Memory B cell (primary cell): ENCODE measurements around the gene RPL28.
A peak's percentile ranks its signal among the peaks of the same experiment; 100 is the strongest.
"Not testable (repeated sequence)": the region's sequence is repeated elsewhere in the genome, so short reads cannot be mapped to it uniquely, and the experiment has no call there.

Experiments used
- ATAC-seq: fragments of 150-1000 bp; cut with Tn5 transposase; 2 replicates; pipeline ENCODE4 v1.10.0; 2021; ENCODE audit warnings: low read depth, mild to moderate bottlenecking, moderate library complexity
- DNase-seq, 2 donors: peaks; one replicate each; pipeline ENCODE4 v3.0.0; 2022; ENCODE audit warnings: low spot score in 2 of 2
- H3K27ac Mint-ChIP-seq: one replicate; pipeline ENCODE4 v1.8.0; 2022; ENCODE audit warnings: mild to moderate bottlenecking, moderate library complexity, mixed read lengths
- H3K27me3 Mint-ChIP-seq: one replicate; pipeline ENCODE4 v1.8.0; 2022; ENCODE audit warnings: mixed read lengths
- H3K36me3 Mint-ChIP-seq: one replicate; pipeline ENCODE4 v1.8.0; 2022; ENCODE audit warnings: mild to moderate bottlenecking, mixed read lengths
- H3K4me1 Mint-ChIP-seq: one replicate; pipeline ENCODE4 v1.8.0; 2022; ENCODE audit warnings: mixed read lengths
- H3K4me3 Mint-ChIP-seq: one replicate; pipeline ENCODE4 v1.8.0; 2022; ENCODE audit warnings: mild to moderate bottlenecking, moderate library complexity, mixed read lengths
- H3K9me3 Mint-ChIP-seq: one replicate; pipeline ENCODE4 v1.8.0; 2022; ENCODE audit warnings: mixed read lengths

RPL28 gene

DNA sequence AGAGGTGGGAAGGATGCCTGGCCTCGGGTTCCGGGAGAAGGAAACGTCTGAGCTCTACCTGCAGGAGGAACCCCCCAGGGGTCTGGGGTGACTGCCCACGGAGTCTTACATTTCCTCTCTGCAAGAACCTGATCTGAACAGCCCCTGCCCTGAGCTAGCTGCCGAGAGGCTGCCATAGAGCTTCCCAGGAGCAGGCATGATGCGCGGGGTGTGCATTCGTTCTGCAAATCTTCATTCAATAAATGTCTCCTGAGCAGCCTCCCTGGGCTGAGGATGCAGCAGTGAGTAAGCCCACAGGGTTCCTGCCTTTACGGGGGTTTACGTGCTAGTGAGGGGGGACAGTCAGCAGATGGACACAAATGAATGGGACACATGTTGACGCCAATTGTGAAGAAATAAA is 58.9 kb downstream of the RPL28 start:
- Mint-ChIP-seq H3K4me1 (peaks cover 18% of the 10 kb centered on the region), H3K27ac (no peak overlapping the region), H3K36me3 (peaks cover 3% of the 10 kb centered on the region), H3K9me3 (no peaks in the 10 kb centered on the region), H3K27me3 (peaks cover 31% of the 10 kb centered on the region), H3K4me3 (no peak overlapping the region)
- DNase-seq (no peak), ATAC-seq (no peak)

DNA sequence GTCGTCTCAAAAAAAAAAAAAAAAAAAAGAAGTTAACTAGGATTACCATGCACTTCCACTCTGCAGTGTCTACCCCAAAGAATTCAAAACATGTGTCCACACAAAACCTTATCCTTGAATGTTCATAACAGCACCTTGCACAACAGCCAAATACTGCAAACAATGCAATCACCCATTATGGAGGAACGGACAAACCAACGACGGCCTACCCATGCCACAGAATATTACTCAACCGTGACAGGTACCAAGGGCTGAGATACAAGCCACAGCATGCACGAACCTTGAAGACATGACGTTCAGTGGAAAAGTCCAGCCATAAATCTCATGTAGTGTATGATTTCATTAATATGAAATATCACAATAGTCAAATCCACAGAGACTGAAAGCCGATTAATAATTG is 60.3 kb downstream of the RPL28 start:
- Mint-ChIP-seq H3K4me1 (peaks cover 17% of the 10 kb centered on the region), H3K27me3 (peaks cover 33% of the 10 kb centered on the region), H3K9me3 (no peaks in the 10 kb centered on the region), H3K4me3 (no peak overlapping the region), H3K36me3 (peaks cover 7% of the 10 kb centered on the region), H3K27ac (no peak overlapping the region)
- DNase-seq: no peak
- no peak for ATAC-seq

DNA sequence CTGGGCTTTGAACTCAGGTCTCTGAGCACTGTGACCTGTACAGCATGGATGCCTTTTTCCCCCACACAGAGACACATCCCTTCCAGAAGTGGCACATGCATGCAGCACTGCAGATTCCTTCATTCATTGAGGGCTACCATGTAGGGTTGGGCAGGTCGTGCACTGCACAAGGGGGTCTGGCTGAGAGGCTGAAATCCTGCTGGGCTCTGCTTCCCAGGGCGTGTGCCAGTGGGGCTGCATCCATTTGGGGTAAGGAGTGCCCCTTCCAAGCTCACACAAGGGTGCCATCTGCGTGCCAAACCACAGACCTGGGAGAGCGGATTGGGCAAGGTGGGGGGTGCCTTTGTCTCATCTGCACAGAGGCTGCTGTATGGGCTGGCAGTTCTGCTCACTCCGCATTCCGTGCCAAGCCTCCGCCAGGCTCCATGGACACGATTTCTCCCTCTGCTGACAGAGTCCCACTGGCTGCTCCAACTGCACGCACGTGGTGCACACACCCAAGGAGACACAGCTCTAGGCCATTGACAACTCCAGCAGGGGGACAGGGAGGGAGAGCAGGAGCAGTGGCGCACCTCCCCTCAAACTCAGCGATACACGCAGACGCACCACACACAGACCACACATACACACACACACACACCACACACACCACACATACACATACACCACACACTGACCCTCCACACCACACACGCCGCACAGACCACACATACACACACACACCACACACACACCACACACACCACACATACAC is 61.9 kb downstream of the RPL28 start:
- Mint-ChIP-seq H3K27ac (no peak overlapping the region), H3K9me3 (no peaks in the 10 kb centered on the region), H3K36me3 (peaks cover 4% of the 10 kb centered on the region), H3K27me3 (peaks cover 31% of the 10 kb centered on the region), H3K4me3 (no peak overlapping the region), H3K4me1 (peaks cover 16% of the 10 kb centered on the region)
- ATAC-seq (peak; percentile 22), DNase-seq (no peak)

DNA sequence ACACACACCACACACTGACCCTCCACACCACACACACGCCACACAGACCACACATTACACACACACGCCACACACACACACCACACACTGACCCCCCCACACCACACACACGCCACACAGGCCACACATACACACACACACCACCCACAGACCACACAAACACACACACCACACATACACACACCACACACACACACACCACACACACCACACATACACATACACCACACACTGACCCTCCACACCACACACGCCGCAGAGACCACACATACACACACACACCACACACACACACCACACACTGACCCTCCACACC is 62.4 kb downstream of the RPL28 start:
- H3K4me3 Mint-ChIP-seq, DNase-seq: not testable (repeated sequence)
- H3K27me3 Mint-ChIP-seq: peaks cover 27% of the 10 kb centered on the region

DNA sequence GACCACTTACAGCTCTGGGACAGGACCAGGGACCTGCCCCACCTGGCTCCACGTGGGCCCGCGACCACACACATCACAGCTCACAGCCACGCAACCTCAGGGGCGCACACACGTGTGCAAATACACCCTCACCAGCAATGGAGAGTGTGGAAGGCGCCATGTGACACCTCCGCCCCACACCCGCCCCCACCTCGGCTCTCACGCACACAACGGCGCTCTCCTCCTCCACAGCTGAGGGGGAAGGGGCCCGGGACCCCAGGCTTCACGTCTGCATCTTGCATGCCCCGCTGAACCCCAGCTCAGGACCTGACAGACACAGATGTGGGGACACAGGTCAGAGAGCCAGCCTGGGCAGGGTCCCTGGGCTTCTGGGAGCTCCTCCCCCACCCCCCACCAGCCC is 63.7 kb downstream of the RPL28 start:
- DNase-seq (no peak), ATAC-seq (no peak)
- Mint-ChIP-seq H3K27me3 (peaks cover 23% of the 10 kb centered on the region), H3K4me1 (peaks cover 14% of the 10 kb centered on the region), H3K4me3 (no peak overlapping the region), H3K36me3 (peaks cover 9% of the 10 kb centered on the region), H3K9me3 (no peaks in the 10 kb centered on the region), H3K27ac (no peak overlapping the region)

More for the DNA sequence above, 62.4 kb downstream of the RPL28 start:
- H3K27ac Mint-ChIP-seq, H3K9me3 Mint-ChIP-seq, H3K36me3 Mint-ChIP-seq, ATAC-seq: not testable (repeated sequence)
- peaks cover 11% of the 10 kb centered on the region for H3K4me1 Mint-ChIP-seq

DNA sequence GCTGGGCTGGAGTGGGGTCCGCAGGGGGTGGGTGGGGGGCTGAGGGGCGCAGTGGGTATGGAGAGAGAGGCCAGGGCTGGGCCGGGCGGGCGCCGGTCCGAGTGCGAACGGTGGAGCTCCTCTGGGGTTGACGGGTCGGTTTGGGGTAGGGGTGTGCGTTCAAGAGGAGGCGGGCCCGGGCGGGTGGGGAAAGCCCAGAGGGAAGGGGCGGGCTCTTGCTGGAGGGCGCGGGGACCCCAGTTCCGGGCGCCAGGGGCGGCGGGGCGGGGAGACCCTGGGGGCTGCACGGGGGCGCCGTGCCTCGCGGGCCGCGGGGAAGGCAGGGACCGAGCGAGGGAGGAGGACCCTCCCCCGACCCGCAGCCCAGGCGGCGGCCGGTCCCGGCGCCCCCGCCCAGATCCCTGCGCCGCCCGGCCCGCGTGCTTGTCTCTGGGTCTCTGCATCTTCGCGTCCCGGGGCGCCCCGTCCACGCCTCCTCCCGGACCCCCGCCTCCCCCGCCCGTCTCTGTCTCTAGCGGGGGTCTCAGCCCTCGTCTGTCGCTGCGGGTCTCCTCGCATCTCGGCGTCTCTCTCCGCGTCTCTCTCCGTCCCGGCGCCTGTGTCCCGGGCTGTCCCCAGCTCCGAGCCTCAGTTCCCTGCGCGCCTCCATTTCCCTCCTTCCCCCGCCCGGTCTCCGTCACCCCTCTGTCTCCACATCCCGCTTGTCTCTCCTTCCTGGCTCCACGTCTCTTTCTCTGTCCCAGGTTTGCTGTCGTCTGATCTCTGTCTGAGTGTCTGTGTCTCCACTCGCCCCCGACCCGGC is 65.6 kb downstream of the RPL28 start:
- Mint-ChIP-seq H3K4me1 (peaks cover 14% of the 10 kb centered on the region), H3K36me3 (peaks cover 18% of the 10 kb centered on the region), H3K27ac (peak overlapping the region; percentile 89), H3K27me3 (peaks cover 18% of the 10 kb centered on the region), H3K4me3 (peak overlapping the region; percentile 67), H3K9me3 (no peaks in the 10 kb centered on the region)
- no peak for DNase-seq
- peak; percentile 47 for ATAC-seq

DNA sequence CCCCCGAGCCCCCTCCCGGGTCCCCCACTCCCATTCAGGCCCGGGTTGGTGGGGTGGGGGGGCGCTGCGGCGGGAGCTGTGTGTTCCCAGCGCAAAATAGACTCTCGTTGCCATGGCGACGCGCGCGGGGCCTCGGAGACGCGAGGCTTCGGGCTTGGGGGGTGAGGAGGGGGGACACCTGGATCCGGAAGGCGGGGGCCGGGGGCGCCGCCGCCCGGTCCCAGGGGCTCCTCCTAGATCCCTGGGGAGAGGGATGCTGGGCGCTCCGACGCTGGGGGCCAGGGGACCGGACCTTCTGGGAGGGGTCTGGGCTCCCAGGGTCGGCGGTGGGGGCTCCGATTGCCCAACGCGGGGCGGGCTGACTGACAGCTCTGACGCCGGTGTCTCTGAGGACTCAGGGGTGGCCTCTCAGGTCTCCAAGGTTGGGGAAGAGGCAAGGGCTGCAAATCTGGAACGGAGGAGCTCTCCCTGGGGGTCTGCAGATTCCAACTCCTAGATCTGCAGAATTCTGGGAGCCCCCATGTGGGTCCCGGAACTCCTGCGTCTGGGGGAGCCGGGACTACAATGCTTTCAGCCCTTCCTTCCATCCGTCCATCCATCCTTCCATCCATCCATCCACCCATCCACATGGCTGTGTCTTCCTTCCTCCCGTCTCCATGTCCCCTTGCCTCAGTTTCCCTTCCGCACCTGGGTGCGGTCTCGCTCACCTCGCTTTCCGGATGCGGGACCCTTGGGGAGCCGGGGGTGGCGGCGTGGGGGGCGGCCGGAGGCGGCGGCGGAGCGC is 66.4 kb downstream of the RPL28 start:
- ATAC-seq (peak; percentile 38), DNase-seq (no peak)
- Mint-ChIP-seq H3K4me1 (peaks cover 14% of the 10 kb centered on the region), H3K36me3 (peaks cover 18% of the 10 kb centered on the region), H3K27me3 (peaks cover 18% of the 10 kb centered on the region), H3K27ac (no peak overlapping the region), H3K9me3 (no peaks in the 10 kb centered on the region), H3K4me3 (peak overlapping the region; percentile 67)
